Hepatocyte (in vitro differentiated cells): ENCODE measurements around the gene SLC47A1.

ENCODE experiments used
- EZH2phosphoT487 ChIP-seq: fragments of 200-600 bp; sonication (generic); IDR thresholded peaks from one replicate; pipeline ENCODE4 v1.6.1; 2018; ENCODE audit warnings: antibody characterized with exemption, mild to moderate bottlenecking, low read depth, moderate library complexity; ENCODE audit not compliant: unreplicated experiment, severe bottlenecking
- TF ChIP-seq, protein P1 (sequence below): fragments of 200-600 bp; sonication (generic); IDR thresholded peaks from 2 replicates; pipeline ENCODE4 v1.5.1; 2016; ENCODE audit warnings: antibody characterized with exemption, mild to moderate bottlenecking; ENCODE audit not compliant: poor library complexity

DNA sequence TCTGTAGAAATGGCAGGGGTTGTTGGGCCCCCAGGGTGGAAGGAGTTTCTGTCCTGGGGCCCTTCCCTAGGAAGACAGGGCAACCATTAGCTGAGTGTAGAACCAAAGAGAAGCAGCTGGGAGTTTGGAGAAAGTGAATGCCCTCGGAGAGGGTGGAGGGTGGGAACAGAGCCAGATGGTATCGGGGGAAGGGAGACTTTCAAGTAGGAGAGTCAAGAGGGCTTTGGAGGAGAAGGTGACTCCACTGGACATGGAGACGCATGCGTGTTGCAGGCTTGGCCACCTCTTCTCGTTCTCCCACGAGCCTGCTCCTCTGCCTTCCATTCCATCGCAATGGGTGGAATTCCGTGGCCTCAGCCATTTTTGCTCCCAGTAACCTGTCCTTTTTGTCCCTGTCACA lies 19.4 kb downstream of the SLC47A1 start:
- TF ChIP-seq, protein P1, sequence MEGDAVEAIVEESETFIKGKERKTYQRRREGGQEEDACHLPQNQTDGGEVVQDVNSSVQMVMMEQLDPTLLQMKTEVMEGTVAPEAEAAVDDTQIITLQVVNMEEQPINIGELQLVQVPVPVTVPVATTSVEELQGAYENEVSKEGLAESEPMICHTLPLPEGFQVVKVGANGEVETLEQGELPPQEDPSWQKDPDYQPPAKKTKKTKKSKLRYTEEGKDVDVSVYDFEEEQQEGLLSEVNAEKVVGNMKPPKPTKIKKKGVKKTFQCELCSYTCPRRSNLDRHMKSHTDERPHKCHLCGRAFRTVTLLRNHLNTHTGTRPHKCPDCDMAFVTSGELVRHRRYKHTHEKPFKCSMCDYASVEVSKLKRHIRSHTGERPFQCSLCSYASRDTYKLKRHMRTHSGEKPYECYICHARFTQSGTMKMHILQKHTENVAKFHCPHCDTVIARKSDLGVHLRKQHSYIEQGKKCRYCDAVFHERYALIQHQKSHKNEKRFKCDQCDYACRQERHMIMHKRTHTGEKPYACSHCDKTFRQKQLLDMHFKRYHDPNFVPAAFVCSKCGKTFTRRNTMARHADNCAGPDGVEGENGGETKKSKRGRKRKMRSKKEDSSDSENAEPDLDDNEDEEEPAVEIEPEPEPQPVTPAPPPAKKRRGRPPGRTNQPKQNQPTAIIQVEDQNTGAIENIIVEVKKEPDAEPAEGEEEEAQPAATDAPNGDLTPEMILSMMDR, result no peak
- TF ChIP-seq EZH2phosphoT487, result no peak
